Chondrocyte (in vitro differentiated cells): ENCODE results near the gene ADPRS. TPM values are rescaled to one million over a fixed set of nuclear protein-coding genes. Genes with fewer than 3 reads are reported as not detected.

Experiments
- DNase-seq: peaks from one replicate; pipeline ENCODE4 v3.0.0; 2021; ENCODE audit warnings: mixed read lengths, low spot score
- H3K27ac Mint-ChIP-seq: one replicate; pipeline ENCODE4 v1.8.0; 2021; ENCODE audit warnings: mild to moderate bottlenecking, moderate library complexity, mixed read lengths; ENCODE audit not compliant: unreplicated experiment
- H3K27me3 Mint-ChIP-seq: 2 replicates; pipeline ENCODE4 v1.8.0; 2021; ENCODE audit warnings: low read depth, mixed read lengths
- H3K36me3 Mint-ChIP-seq: 2 replicates; pipeline ENCODE4 v1.8.0; 2021; ENCODE audit warnings: low read depth, mixed read lengths
- H3K4me1 Mint-ChIP-seq: 2 replicates; pipeline ENCODE4 v1.8.0; 2021; ENCODE audit warnings: low read depth, mild to moderate bottlenecking, mixed read lengths
- H3K4me3 Mint-ChIP-seq: one replicate; pipeline ENCODE4 v1.8.0; 2021; ENCODE audit warnings: mild to moderate bottlenecking, moderate library complexity, mixed read lengths; ENCODE audit not compliant: unreplicated experiment
- H3K9me3 Mint-ChIP-seq: 2 replicates; pipeline ENCODE4 v1.8.0; 2021; ENCODE audit warnings: low read depth, mixed read lengths
- long read RNA-seq: library from polyadenylated mRNA; stranded (forward); transcript quantifications from one replicate; pipeline ENCODE4 v2.0.0, GENCODE V29; 2021
- total RNA-seq: library from RNA; stranded (reverse); gene quantifications from 3 replicates; pipeline ENCODE4 v1.2.1, GENCODE V29; 2021
- TF ChIP-seq, protein P1 (sequence below): fragments of 200-600 bp; sonication (generic); IDR thresholded peaks from 2 replicates; pipeline ENCODE4 v1.5.0; 2021; ENCODE audit warnings: antibody characterized with exemption, mild to moderate bottlenecking, moderate library complexity

ADPRS gene, protein sequence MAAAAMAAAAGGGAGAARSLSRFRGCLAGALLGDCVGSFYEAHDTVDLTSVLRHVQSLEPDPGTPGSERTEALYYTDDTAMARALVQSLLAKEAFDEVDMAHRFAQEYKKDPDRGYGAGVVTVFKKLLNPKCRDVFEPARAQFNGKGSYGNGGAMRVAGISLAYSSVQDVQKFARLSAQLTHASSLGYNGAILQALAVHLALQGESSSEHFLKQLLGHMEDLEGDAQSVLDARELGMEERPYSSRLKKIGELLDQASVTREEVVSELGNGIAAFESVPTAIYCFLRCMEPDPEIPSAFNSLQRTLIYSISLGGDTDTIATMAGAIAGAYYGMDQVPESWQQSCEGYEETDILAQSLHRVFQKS
- total RNA-seq, result 24.0 to 26.9 TPM (median 26.8 TPM) in 3 replicates
- long read RNA-seq, transcript ADPRHL2-201 (6 exons, 1,668 nt), result major isoform, 74 of 79 reads
- long read RNA-seq, partial matches to known transcripts, result 0 of 79 reads
- long read RNA-seq, other reads (novel, unspliced or antisense), result 5 of 79 reads

DNA sequence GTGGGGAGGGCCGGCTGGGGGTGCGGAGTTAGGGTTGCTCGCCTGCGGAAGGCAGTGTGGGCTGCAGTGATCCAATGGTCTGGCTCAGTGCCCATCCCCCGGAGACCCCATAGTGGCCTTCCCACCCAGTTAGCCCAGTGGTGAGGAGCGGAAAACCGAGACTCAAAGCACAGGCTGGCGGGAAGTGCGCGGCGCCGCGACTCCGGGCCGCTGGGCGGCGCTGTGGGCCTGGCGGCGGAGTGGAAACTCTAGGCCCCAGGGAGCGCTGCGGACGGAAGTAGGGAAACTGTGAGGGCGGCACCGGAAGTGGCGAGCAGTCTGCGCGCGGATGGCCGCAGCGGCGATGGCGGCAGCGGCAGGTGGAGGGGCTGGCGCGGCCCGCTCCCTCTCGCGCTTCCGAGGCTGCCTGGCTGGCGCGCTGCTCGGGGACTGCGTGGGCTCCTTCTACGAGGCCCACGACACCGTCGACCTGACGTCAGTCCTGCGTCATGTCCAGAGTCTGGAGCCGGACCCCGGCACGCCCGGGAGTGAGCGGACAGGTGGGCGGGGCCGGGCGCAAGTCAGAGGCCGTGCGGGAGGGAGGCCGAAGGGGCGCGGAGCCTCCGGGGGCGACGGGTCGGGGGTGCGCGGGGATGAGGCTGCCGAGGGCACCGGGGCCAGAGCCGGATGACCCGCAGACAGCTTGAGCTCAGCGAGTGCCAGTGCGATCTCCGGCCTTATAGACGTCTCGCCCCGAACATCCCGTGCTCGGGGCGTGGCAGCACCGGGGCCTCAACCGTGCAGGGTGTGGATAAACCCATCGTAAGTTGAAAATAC is at the start of gene ADPRS:
TSS of gene ADPRS (plus strand) at position 316 of the 816 bp plus-strand sequence. CDS start at position 329, 13 bp downstream.
- Mint-ChIP-seq H3K36me3 (peaks cover 11% of the 10 kb centered on the region), H3K27ac (peak within 1 kb of the TSS; percentile 87), H3K4me1 (peaks cover 17% of the 10 kb centered on the region), H3K27me3 (no peaks in the 10 kb centered on the region), H3K4me3 (peak within 1 kb of the TSS; percentile 83), H3K9me3 (no peaks in the 10 kb centered on the region)
- DNase-seq, result peak; percentile 97
- TF ChIP-seq, protein P1, sequence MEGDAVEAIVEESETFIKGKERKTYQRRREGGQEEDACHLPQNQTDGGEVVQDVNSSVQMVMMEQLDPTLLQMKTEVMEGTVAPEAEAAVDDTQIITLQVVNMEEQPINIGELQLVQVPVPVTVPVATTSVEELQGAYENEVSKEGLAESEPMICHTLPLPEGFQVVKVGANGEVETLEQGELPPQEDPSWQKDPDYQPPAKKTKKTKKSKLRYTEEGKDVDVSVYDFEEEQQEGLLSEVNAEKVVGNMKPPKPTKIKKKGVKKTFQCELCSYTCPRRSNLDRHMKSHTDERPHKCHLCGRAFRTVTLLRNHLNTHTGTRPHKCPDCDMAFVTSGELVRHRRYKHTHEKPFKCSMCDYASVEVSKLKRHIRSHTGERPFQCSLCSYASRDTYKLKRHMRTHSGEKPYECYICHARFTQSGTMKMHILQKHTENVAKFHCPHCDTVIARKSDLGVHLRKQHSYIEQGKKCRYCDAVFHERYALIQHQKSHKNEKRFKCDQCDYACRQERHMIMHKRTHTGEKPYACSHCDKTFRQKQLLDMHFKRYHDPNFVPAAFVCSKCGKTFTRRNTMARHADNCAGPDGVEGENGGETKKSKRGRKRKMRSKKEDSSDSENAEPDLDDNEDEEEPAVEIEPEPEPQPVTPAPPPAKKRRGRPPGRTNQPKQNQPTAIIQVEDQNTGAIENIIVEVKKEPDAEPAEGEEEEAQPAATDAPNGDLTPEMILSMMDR, result peak; percentile 98

DNA sequence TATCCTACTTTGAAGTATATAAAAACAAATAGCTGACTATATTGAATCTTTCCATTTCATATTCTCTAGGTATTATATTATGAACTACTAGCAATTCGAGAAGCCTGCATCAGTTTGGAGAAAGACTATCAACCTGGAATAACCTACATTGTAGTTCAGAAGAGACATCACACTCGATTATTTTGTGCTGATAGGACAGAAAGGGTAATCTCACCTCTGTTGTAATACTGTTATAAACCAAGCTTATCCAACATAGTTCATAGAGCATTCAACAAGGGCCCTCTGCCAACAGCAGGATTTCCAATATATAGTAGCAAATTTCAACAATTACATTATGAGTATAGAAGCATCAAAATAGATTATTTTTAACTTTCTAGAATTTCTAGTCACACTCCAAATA is 48.5 kb upstream of the ADPRS start:
- Mint-ChIP-seq H3K27ac (no peak overlapping the region), H3K9me3 (no peaks in the 10 kb centered on the region), H3K4me3 (no peak overlapping the region), H3K27me3 (no peaks in the 10 kb centered on the region), H3K36me3 (peaks cover 23% of the 10 kb centered on the region), H3K4me1 (no peaks in the 10 kb centered on the region)
- no peak for DNase-seq
- TF ChIP-seq, protein P1, result no peak

DNA sequence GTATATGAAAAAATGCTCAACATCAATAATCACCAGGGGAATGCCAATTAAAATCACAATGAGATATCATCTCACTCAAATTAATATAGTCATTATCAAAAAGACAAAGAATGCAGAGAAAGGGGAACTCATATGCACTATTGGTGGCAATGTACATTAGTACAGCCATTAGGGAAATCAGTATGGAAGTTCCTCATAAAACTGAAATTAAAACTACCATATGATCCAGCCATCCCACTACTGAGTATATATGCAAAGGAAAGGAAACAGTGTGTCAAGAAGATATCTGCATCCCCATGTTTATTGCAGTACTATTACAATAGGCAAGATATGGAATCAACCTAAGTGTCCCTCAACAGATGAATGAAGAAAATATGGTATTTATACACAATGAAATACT is 36.9 kb upstream of the ADPRS start:
- TF ChIP-seq, protein P1, result no peak
- Mint-ChIP-seq H3K27ac (no peak overlapping the region), H3K9me3 (no peaks in the 10 kb centered on the region), H3K4me1 (no peaks in the 10 kb centered on the region), H3K4me3 (no peak overlapping the region), H3K36me3 (peaks cover 28% of the 10 kb centered on the region), H3K27me3 (no peaks in the 10 kb centered on the region)
- no peak for DNase-seq

DNA sequence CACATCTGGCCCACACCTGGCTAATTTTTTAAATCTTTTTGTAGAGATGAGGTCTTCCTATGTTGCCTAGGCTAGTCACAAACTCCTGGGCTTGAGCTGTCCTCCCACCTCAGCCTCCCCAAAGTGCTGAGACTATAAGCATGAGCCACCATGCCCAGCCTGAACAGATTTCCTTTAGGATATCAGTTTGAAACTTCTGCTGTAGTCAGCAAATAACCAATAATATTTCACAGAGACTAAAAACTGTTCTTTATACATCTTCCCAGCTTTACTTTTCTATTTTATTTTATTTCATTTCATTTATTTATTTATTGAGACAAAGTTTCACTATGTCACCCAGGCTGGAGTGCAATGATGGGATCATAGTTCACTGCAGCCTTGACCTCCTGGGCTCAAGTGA is 34.7 kb upstream of the ADPRS start:
- no peaks in the 10 kb centered on the region for H3K4me1 Mint-ChIP-seq
- TF ChIP-seq, protein P1, result no peak
- no peak overlapping the region for H3K27ac Mint-ChIP-seq
- no peaks in the 10 kb centered on the region for H3K27me3 Mint-ChIP-seq
- no peak overlapping the region for H3K4me3 Mint-ChIP-seq
- H3K36me3 Mint-ChIP-seq, result peaks cover 13% of the 10 kb centered on the region
- H3K9me3 Mint-ChIP-seq, result no peaks in the 10 kb centered on the region
- no peak for DNase-seq

DNA sequence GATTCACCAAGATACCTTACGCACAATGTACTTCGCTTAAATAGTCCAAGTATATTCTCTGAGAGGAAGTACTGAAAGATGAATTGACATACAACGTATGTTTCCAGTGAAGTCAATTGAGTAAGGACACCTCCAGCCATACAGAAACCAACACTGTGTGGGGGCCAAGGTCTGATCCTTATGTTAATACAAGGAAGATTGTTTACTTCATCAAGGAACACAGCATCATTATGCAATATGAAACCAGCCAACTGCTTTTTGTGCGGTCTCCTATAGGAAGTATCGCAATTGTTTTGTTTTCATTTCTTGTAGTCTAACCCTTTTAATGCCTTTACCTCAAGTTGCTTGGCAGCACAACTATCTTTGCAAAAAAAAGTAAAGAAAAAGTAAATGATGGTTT is 33.0 kb upstream of the ADPRS start:
- no peak for DNase-seq
- Mint-ChIP-seq H3K4me1 (no peaks in the 10 kb centered on the region), H3K27me3 (no peaks in the 10 kb centered on the region), H3K4me3 (no peak overlapping the region), H3K27ac (no peak overlapping the region), H3K36me3 (peaks cover 9% of the 10 kb centered on the region), H3K9me3 (no peaks in the 10 kb centered on the region)
- TF ChIP-seq, protein P1, result no peak
